LNCaP clone FGC (cell line): Measurements from ENCODE around the gene MYBL2.

ENCODE experiments used
- DNase-seq: peaks from one replicate; pipeline ENCODE4 v3.0.0-alpha.2; 2011; ENCODE audit warnings: low read depth
- H3K4me3 ChIP-seq: 2 replicates; pipeline ENCODE4 v1.5.1; 2011; ENCODE audit warnings: mild to moderate bottlenecking, low read depth, low read length, control low read depth
- CTCF ChIP-seq: IDR thresholded peaks from 2 replicates; pipeline ENCODE4 v1.5.1; 2012; ENCODE audit warnings: mild to moderate bottlenecking; ENCODE audit not compliant: control insufficient read depth, insufficient read depth; ENCODE audit errors: extremely low read depth

The MYBL2 gene

DNA sequence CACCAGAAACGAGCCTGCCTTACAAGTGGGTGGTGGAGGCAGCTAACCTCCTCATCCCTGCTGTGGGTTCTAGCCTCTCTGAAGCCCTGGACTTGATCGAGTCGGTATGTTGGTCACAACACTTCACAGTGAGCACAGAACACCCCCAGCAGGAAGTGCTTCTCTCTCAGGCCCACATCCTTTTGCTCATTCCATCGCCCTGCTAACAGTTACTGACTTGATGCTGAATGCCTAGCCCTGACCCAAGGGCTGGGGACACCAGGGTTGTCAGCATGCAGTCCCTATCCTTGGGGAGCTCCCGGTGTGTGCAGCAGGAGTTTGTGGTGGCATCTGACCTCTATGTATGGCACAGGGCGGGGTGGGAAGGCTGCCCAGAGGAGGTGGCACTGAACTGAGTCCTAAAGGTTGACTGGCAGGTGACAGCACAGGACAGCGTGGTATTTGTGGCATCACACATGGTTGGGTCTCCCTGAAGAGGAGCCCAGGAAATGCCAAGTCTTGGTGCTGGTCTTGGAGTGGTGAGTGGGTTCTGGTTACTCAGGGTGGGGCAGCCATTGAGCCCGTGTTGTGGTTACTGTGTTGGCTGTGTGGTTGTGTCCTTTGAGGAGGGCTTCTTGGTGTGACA lies 33.1 kb downstream of the MYBL2 start:
- no peak for DNase-seq
- H3K4me3 ChIP-seq, result no peak overlapping the region
- no peak for TF ChIP-seq CTCF

DNA sequence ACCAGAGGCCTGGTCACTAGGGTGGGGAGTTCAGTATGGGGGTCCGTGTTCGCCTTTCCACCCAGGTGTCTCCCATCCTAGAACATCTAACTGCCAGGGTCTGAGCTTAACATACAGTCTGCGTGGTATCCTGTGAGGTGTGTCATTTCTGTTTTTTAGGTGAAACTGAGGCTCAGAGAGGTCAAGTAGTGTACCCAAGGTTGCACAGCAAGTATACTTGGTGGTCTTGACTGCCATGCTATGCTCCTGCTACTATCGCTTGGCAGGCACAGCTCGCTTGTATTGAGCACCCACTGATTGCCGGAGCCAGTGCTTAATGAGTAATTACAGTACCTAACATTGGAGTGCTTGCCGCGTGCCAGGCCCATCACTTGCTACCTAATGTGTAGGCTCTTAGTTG lies 33.7 kb downstream of the MYBL2 start:
- no peak for DNase-seq
- no peak for TF ChIP-seq CTCF

GRCh38 chr20:43702502-43702901 lies 35.6 kb downstream of the MYBL2 start:
- TF ChIP-seq CTCF, result no peak
- no peak overlapping the region for H3K4me3 ChIP-seq
- DNase-seq, result no peak

More for the DNA sequence above, 33.7 kb downstream of the MYBL2 start:
- H3K4me3 ChIP-seq, result no peak overlapping the region

GRCh38 chr20:43710370-43711044 lies 43.6 kb downstream of the MYBL2 start:
- DNase-seq, result no peak
- no peak for TF ChIP-seq CTCF
- no peak overlapping the region for H3K4me3 ChIP-seq

DNA sequence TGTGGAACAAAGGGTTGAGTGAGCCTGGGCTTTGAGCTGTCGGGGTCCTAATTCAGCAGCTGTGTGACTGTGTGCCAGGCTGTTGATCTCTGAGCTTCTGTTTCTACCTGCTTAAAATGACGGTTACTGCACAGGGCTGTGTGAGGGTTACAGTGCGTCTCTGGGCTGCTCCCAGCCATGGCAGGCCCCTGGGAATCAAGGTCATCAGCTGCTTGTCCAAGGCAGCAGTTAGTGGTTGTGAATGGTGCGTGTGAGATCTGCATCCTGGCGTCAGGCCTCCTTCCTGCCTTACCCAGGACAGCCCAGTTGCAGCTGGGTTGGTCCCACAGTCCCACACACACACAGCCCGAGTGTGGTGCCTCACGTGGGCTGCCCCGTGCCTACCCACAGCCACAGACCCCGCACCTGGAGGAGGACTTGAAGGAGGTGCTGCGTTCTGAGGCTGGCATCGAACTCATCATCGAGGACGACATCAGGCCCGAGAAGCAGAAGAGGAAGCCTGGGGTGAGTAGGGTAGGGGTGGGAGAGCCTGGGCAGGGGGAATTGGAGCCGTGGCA lies 44.3 kb downstream of the MYBL2 start:
- H3K4me3 ChIP-seq, result no peak overlapping the region
- no peak for TF ChIP-seq CTCF
- DNase-seq, result no peak

GRCh38 chr20:43715044-43715443 lies 48.1 kb downstream of the MYBL2 start:
- H3K4me3 ChIP-seq, result no peak overlapping the region
- DNase-seq, result no peak
- no peak for TF ChIP-seq CTCF
